ENCODE measurements around the gene TNNI3.

The TNNI3 gene

GRCh38 chr19:55153652-55154264, 3.8 kb downstream of the TNNI3 start:
- TF ChIP-seq CTCF (conservative IDR thresholded peaks at IDR 0.05; ENCODE audit: low read depth, low read length): no peak
- no peak overlapping the region for H3K4me3 ChIP-seq (ENCODE audit: low read length)
- DNase-seq (ENCODE audit: low read depth): no peak

DNA sequence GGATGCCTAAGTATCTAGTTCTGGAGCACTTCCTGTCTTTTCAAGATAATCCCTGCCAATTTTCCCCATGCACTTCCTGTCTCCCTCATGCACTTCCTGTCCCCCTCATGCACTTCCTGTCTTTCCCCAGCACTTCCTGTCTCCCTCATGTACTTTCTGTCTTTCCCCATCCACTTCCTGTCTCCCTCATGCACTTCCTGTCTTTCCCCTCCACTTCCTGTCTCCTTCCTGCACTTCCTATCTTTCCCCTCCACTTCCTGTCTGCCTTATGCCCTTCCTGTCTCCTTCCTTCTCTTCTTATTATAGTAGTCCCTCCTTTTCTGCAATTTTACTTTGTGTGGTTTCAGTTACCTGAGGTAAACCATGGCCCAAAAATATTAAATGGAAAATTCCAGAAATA, 5.5 kb downstream of the TNNI3 start:
- no peak overlapping the region for H3K4me3 ChIP-seq (ENCODE audit: low read length)
- TF ChIP-seq CTCF (conservative IDR thresholded peaks at IDR 0.05; ENCODE audit: low read depth, low read length): no peak
- no peak for DNase-seq (ENCODE audit: low read depth)

DNA sequence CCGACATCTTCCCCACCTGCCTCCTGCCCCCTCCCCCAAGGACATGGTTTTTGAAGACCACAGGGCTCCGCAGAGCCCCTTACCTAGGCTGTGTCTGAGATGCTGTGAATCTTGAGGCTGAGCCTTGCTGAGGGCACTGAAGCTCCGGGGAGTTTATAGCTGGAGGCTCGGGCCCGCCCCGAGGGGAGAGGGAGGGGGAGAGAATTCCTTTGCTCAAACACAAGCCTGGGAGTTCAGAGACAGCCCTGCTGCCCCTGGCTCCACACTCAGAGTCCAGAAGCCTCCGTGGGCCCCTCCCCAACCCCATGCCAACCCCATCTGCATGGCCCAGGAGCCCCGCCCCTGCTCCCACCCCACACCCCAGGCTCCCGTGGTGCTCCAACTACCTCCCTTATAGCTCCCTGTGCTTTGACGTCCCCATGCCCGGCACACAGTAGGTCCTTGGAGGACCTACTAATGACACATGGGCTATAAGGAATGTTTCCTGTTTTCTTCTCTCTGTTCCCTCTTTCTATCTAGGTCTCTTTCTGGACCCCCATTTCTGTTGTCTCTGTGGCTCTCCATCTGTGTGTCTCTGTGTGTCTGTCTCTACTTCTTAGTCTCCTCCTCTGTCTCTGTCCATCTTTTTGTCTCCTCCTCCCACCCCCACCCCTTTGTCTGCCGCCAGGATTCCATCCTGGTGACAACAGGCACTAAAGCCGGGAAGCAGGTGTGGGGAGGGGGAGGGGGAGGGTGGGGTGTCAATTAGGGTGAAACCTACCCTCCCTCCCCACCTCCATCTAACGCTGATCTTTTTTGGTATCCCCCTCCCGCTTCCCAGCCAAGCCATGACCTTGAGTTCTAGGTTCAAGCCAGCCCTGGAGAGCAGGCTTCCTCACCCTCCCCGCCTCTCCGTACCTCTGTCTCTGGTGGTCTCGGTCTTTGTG, 8.2 kb downstream of the TNNI3 start, which contains the start of gene TNNT1:
TNNT1 (minus strand) TSS at position 129 of the 926 bp plus-strand sequence. CDS start 2,049 bp downstream, outside the sequence.
- no peak within 1 kb of the TSS for H3K4me3 ChIP-seq (ENCODE audit: low read length)
- DNase-seq (ENCODE audit: low read depth): no peak
- no peak for TF ChIP-seq CTCF (conservative IDR thresholded peaks at IDR 0.05; ENCODE audit: low read depth, low read length)

- DNase-seq (ENCODE audit: low read depth): no peak
- no peak for TF ChIP-seq CTCF (conservative IDR thresholded peaks at IDR 0.05; ENCODE audit: low read depth, low read length)
- no peak overlapping the region for H3K4me3 ChIP-seq (ENCODE audit: low read length)
Measured at GRCh38 chr19:55147545-55148251, 9.8 kb downstream of the TNNI3 start.

- DNase-seq (ENCODE audit: low read depth): no peak
- H3K4me3 ChIP-seq (ENCODE audit: low read length): no peak overlapping the region
- no peak for TF ChIP-seq CTCF (conservative IDR thresholded peaks at IDR 0.05; ENCODE audit: low read depth, low read length)
Measured at GRCh38 chr19:55146705-55147273, 10.7 kb downstream of the TNNI3 start.

- peak; percentile 67 for TF ChIP-seq CTCF (conservative IDR thresholded peaks at IDR 0.05; ENCODE audit: low read depth, low read length)
- no peak overlapping the region for H3K4me3 ChIP-seq (ENCODE audit: low read length)
- no peak for DNase-seq (ENCODE audit: low read depth)
Measured at GRCh38 chr19:55146078-55146704, 11.3 kb downstream of the TNNI3 start.
